Neuron (in vitro differentiated cells): ENCODE results near the gene GGPS1.
"Not testable (repeated sequence)": the region's sequence is repeated elsewhere in the genome, so short reads cannot be mapped to it uniquely, and the experiment has no call there.

ENCODE experiments used
- H2AFZ ChIP-seq: one replicate; pipeline ENCODE4 v1.6.1; 2013; ENCODE audit warnings: low read depth, mild to moderate bottlenecking, inconsistent platforms, low read length, moderate library complexity
- H3K27me3 ChIP-seq: one replicate; pipeline ENCODE4 v1.6.1; 2013; ENCODE audit warnings: low read length; ENCODE audit not compliant: insufficient read depth
- H3K36me3 ChIP-seq: one replicate; pipeline ENCODE4 v1.6.1; 2013; ENCODE audit warnings: low read length; ENCODE audit not compliant: insufficient read depth
- H3K4me1 ChIP-seq: one replicate; pipeline ENCODE4 v1.6.1; 2013; ENCODE audit warnings: low read length; ENCODE audit not compliant: insufficient read depth
- H3K4me3 ChIP-seq: 2 replicates; pipeline ENCODE4 v1.5.1; 2013; ENCODE audit warnings: mild to moderate bottlenecking, low read length, moderate library complexity
- H3K9me3 ChIP-seq: one replicate; pipeline ENCODE4 v1.6.1; 2013; ENCODE audit warnings: low read length

The GGPS1 gene

GRCh38 chr1:235331401-235331800, 3.0 kb downstream of the GGPS1 start:
- Histone ChIP-seq H3K27me3 (no peaks in the 10 kb centered on the region), H3K4me3 (peak overlapping the region; percentile 77), H3K9me3 (no peaks in the 10 kb centered on the region), H2AFZ (no peak overlapping the region), H3K36me3 (peaks cover 12% of the 10 kb centered on the region), H3K4me1 (peaks cover 18% of the 10 kb centered on the region)

- Histone ChIP-seq H3K27me3 (no peaks in the 10 kb centered on the region), H3K9me3 (no peaks in the 10 kb centered on the region), H3K36me3 (peaks cover 36% of the 10 kb centered on the region), H2AFZ (no peak overlapping the region), H3K4me1 (peaks cover 2% of the 10 kb centered on the region), H3K4me3 (no peak overlapping the region)
These were observed 8.5 kb downstream of the GGPS1 start for GRCh38 chr1:235336903-235337302.

GRCh38 chr1:235339746-235340145, 11.4 kb downstream of the GGPS1 start:
- H3K27me3 ChIP-seq = no peaks in the 10 kb centered on the region
- H2AFZ ChIP-seq = no peak overlapping the region
- H3K36me3 ChIP-seq = peaks cover 57% of the 10 kb centered on the region
- H3K4me1 ChIP-seq = no peaks in the 10 kb centered on the region
- no peak overlapping the region for H3K4me3 ChIP-seq
- H3K9me3 ChIP-seq = no peaks in the 10 kb centered on the region

GRCh38 chr1:235341334-235341733, 13.0 kb downstream of the GGPS1 start:
- Histone ChIP-seq H3K27me3 (no peaks in the 10 kb centered on the region), H3K4me3 (no peak overlapping the region), H3K4me1 (no peaks in the 10 kb centered on the region), H3K36me3 (peaks cover 55% of the 10 kb centered on the region), H2AFZ (no peak overlapping the region), H3K9me3 (no peaks in the 10 kb centered on the region)

GRCh38 chr1:235342039-235342438, 13.7 kb downstream of the GGPS1 start:
- Histone ChIP-seq H3K4me1 (no peaks in the 10 kb centered on the region), H3K4me3 (no peak overlapping the region), H3K36me3 (peaks cover 51% of the 10 kb centered on the region), H2AFZ (no peak overlapping the region), H3K27me3 (no peaks in the 10 kb centered on the region), H3K9me3 (no peaks in the 10 kb centered on the region)

GRCh38 chr1:235342471-235342870, 14.1 kb downstream of the GGPS1 start:
- Histone ChIP-seq H3K4me3 (no peak overlapping the region), H2AFZ (no peak overlapping the region), H3K4me1 (no peaks in the 10 kb centered on the region), H3K36me3 (peaks cover 49% of the 10 kb centered on the region), H3K27me3 (no peaks in the 10 kb centered on the region), H3K9me3 (no peaks in the 10 kb centered on the region)

GRCh38 chr1:235343726-235344125, 15.4 kb downstream of the GGPS1 start:
- H3K36me3 ChIP-seq = peaks cover 38% of the 10 kb centered on the region
- no peaks in the 10 kb centered on the region for H3K9me3 ChIP-seq
- H3K27me3 ChIP-seq = no peaks in the 10 kb centered on the region
- H2AFZ ChIP-seq = no peak overlapping the region
- H3K4me1 ChIP-seq = no peaks in the 10 kb centered on the region
- no peak overlapping the region for H3K4me3 ChIP-seq

- H3K4me3 ChIP-seq = no peak overlapping the region
- no peak overlapping the region for H2AFZ ChIP-seq
- H3K36me3 ChIP-seq = peaks cover 3% of the 10 kb centered on the region
- no peaks in the 10 kb centered on the region for H3K27me3 ChIP-seq
- H3K4me1 ChIP-seq = no peaks in the 10 kb centered on the region
- no peaks in the 10 kb centered on the region for H3K9me3 ChIP-seq
These were observed 23.1 kb downstream of the GGPS1 start for GRCh38 chr1:235351441-235351840.

- no peak overlapping the region for H2AFZ ChIP-seq
- peaks cover 3% of the 10 kb centered on the region for H3K36me3 ChIP-seq
- H3K27me3 ChIP-seq = no peaks in the 10 kb centered on the region
- H3K4me1 ChIP-seq = no peaks in the 10 kb centered on the region
- H3K4me3 ChIP-seq = no peak overlapping the region
- no peaks in the 10 kb centered on the region for H3K9me3 ChIP-seq
These were observed 23.5 kb downstream of the GGPS1 start for GRCh38 chr1:235351898-235352297.

- no peaks in the 10 kb centered on the region for H3K27me3 ChIP-seq
- H3K4me3 ChIP-seq = peak overlapping the region; percentile 0
These were observed 29.4 kb downstream of the GGPS1 start for GRCh38 chr1:235357485-235358373.

GRCh38 chr1:235358899-235359298, 30.5 kb downstream of the GGPS1 start:
- peaks cover 7% of the 10 kb centered on the region for H3K4me1 ChIP-seq
- no peak overlapping the region for H3K4me3 ChIP-seq

More at GRCh38 chr1:235357485-235358373, 29.4 kb downstream of the GGPS1 start:
- Histone ChIP-seq H3K4me1 (peaks cover 7% of the 10 kb centered on the region), H3K36me3 (no peaks in the 10 kb centered on the region), H2AFZ (peak overlapping the region; percentile 2), H3K9me3 (peaks cover 2% of the 10 kb centered on the region)

GRCh38 chr1:235364189-235364588, 35.8 kb downstream of the GGPS1 start:
- H3K27me3 ChIP-seq, H3K36me3 ChIP-seq, H3K4me3 ChIP-seq, H3K9me3 ChIP-seq, H2AFZ ChIP-seq, H3K4me1 ChIP-seq: not testable (repeated sequence)

More at GRCh38 chr1:235358899-235359298, 30.5 kb downstream of the GGPS1 start:
- Histone ChIP-seq H3K9me3 (peaks cover 2% of the 10 kb centered on the region), H3K27me3 (no peaks in the 10 kb centered on the region), H3K36me3 (no peaks in the 10 kb centered on the region), H2AFZ (no peak overlapping the region)

GRCh38 chr1:235366286-235366685, 37.9 kb downstream of the GGPS1 start:
- Histone ChIP-seq H2AFZ (peak overlapping the region; percentile 33), H3K4me3 (no peak overlapping the region), H3K36me3 (no peaks in the 10 kb centered on the region), H3K9me3 (no peaks in the 10 kb centered on the region), H3K27me3 (no peaks in the 10 kb centered on the region), H3K4me1 (peaks cover 4% of the 10 kb centered on the region)
